ENCODE results near the gene ZDHHC12.
"Not testable (repeated sequence)": the region's sequence is repeated elsewhere in the genome, so short reads cannot be mapped to it uniquely, and the experiment has no call there.

The ZDHHC12 gene

GRCh38 chr9:128706671-128707381 is 17.1 kb downstream of the ZDHHC12 start:
- no peak for DNase-seq

- no peak for DNase-seq
These were observed 17.9 kb downstream of the ZDHHC12 start for GRCh38 chr9:128706045-128706444.

GRCh38 chr9:128705051-128705965 is 18.6 kb downstream of the ZDHHC12 start:
- DNase-seq: no peak

- DNase-seq: no peak
These were observed 19.6 kb downstream of the ZDHHC12 start for GRCh38 chr9:128704356-128704670.

- DNase-seq: no peak
These were observed 20.1 kb downstream of the ZDHHC12 start for GRCh38 chr9:128703616-128704355.

GRCh38 chr9:128702949-128703615 is 20.8 kb downstream of the ZDHHC12 start:
- peak; percentile 48 for DNase-seq

- peak; percentile 85 for DNase-seq
These were observed 21.4 kb downstream of the ZDHHC12 start, which contains the start of gene PKN3 for GRCh38 chr9:128702445-128702948. TSS of gene PKN3 (plus strand) at chr9:128702503. CDS start at chr9:128702916, 413 bp downstream.

GRCh38 chr9:128701227-128701854 is 22.6 kb downstream of the ZDHHC12 start:
- no peak for DNase-seq

- DNase-seq: not testable (repeated sequence)
These were observed 24.7 kb downstream of the ZDHHC12 start for GRCh38 chr9:128699096-128699795.

- no peak for DNase-seq
These were observed 26.8 kb downstream of the ZDHHC12 start for GRCh38 chr9:128696923-128697707.

- no peak for DNase-seq
These were observed 29.6 kb downstream of the ZDHHC12 start for GRCh38 chr9:128694344-128694743.

- not testable (repeated sequence) for DNase-seq
These were observed 30.2 kb downstream of the ZDHHC12 start for GRCh38 chr9:128693738-128694137.

- no peak for DNase-seq
These were observed 33.3 kb downstream of the ZDHHC12 start for GRCh38 chr9:128690684-128691034.

- peak; percentile 46 for DNase-seq
These were observed 33.9 kb downstream of the ZDHHC12 start for GRCh38 chr9:128689820-128690683.

GRCh38 chr9:128689293-128689774 is 34.6 kb downstream of the ZDHHC12 start:
- no peak for DNase-seq

- peak; percentile 94 for DNase-seq
These were observed 35.2 kb downstream of the ZDHHC12 start, which contains the start of gene SET for GRCh38 chr9:128688501-128689292. TSS of gene SET (plus strand) at chr9:128689222. CDS start at chr9:128689583, 361 bp downstream.

GRCh38 chr9:128687453-128687852 is 36.5 kb downstream of the ZDHHC12 start:
- no peak for DNase-seq
